ENCODE data around the gene KRT31.
"Not testable (repeated sequence)": the region's sequence is repeated elsewhere in the genome, so short reads cannot be mapped to it uniquely, and the experiment has no call there.

- TF ChIP-seq, protein P1, sequence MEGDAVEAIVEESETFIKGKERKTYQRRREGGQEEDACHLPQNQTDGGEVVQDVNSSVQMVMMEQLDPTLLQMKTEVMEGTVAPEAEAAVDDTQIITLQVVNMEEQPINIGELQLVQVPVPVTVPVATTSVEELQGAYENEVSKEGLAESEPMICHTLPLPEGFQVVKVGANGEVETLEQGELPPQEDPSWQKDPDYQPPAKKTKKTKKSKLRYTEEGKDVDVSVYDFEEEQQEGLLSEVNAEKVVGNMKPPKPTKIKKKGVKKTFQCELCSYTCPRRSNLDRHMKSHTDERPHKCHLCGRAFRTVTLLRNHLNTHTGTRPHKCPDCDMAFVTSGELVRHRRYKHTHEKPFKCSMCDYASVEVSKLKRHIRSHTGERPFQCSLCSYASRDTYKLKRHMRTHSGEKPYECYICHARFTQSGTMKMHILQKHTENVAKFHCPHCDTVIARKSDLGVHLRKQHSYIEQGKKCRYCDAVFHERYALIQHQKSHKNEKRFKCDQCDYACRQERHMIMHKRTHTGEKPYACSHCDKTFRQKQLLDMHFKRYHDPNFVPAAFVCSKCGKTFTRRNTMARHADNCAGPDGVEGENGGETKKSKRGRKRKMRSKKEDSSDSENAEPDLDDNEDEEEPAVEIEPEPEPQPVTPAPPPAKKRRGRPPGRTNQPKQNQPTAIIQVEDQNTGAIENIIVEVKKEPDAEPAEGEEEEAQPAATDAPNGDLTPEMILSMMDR (conservative IDR thresholded peaks at IDR 0.05 in 1 of 2, IDR thresholded peaks at IDR 0.05 in 1 of 2; ENCODE audit: low read depth in 1 of 2, low read length in 2 of 2): not testable (repeated sequence)
- TF ChIP-seq EZH2 (IDR thresholded peaks at IDR 0.05; ENCODE audit: low read length, missing control alignments): not testable (repeated sequence)
These were observed 17.3 kb downstream of the KRT31 start for GRCh38 chr17:41380091-41380490.
